GM18867 (cell line): ENCODE results near the gene LAMTOR4.

ENCODE experiments used
- ATAC-seq: cut with Tn5 transposase; IDR thresholded peaks from one replicate; pipeline ENCODE4 v1.9.1; 2021; ENCODE audit warnings: mild to moderate bottlenecking, moderate library complexity; ENCODE audit not compliant: unreplicated experiment

LAMTOR4 gene

DNA sequence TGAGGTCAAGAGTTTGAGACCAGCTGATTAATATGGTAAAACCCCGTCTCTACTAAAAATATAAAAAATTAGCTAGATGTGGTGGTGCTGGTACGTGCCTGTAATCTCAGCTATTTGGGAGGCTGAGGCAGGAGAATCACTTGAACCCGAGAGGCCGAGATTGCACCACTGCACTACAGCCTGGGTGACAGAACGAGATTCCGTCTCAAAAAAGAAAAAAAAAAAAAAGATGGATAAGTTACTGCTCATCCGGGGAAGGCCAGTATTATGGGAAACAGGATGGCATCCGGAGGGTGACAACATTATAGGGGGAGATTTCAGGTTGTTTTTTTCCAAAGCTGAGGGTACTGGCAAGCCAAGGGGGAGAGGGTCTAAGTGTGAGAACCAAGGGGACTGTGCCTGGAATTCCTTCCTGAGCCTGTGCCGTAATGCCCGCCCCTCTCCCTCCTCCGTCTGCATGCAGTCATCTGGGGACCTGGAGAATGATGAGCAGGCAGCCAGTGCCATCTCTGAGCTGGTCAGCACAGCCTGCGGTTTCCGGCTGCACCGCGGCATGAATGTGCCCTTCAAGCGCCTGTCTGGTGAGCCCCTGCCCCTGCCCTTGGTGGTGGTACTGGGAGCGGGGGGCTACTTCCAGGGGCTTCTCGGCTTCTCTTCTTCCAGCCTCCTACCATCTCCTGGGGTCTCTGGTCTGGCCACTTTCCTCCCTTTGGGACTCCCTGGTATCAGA is 4.4 kb downstream of the LAMTOR4 start:
- ATAC-seq = no peak

DNA sequence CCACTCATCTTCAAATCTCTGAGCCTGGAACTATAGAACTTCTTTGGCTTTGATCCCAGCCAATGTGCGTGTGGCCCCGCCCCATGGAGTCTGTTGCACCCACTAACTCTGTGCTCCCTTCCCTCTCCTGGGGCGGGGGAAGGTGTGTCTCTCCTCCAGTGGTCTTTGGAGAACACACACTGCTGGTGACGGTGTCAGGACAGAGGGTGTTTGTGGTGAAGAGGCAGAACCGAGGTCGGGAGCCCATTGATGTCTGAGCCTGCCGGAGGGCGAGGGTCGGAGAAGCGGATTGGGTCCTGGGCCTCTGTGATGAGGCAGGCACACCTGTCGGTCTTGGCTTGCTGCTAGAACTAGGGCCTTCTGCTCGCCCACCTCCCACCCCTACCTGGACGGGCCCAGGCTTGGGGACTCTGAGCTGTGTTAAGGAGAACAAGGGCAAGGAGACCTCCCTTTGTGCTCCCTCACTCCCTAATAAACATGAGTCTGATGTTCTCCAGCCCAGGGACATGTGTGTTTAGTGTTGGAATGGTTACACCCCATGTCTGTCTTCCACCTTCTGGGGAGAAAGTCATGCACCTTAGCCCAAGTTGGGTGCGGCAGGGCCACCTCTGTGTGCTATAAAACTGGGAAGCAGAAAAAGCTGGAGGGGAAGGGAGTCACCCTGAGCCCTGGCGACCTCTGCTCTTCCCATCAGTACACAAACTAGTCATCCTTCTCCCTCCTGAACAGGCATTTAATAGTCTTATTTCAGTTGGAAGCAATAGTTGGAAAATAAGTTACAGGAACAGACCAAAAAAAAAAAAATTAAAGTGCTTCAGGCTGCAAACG is 5.2 kb downstream of the LAMTOR4 start:
- ATAC-seq = no peak

DNA sequence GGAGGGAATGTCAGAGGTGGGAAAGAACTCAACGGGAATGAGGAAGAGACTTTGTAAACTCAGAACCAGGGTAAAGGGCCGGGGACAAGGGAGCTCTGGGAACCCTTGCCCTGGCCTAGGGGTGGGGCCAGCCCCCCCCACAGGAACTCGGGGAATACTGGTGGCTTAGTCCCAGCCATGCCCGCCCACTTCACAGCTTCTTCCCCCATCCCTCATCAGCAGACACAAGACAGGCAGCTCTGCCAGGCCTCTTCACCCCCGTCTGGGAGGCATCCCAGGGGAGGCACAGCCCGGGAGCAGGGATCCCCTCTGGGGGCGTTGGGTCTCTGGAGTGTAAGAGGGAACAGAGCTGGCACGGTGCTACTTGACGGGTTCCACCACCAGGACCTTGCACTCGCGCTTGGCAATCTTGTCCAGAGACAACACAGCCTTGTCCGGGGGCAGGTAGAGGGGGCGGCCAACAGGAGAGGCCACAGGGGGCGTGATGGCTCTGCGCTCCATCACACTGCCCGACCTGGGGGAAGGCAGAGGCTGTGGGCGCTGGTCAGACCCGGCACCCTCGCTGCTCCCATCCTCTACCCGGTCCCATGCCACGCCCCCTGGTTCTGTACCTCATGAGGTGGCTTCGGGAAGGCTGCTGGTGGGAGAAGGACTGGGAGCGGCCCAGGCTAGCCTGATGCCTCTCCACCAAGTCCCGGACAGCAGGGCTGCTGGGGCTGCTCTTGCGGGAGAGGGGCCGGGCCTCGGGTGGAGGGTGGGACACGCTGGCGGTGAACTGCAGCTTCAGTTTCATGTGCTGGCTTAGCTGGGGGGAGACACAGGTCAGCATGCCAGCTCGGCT is 6.2 kb downstream of the LAMTOR4 start:
- no peak for ATAC-seq

DNA sequence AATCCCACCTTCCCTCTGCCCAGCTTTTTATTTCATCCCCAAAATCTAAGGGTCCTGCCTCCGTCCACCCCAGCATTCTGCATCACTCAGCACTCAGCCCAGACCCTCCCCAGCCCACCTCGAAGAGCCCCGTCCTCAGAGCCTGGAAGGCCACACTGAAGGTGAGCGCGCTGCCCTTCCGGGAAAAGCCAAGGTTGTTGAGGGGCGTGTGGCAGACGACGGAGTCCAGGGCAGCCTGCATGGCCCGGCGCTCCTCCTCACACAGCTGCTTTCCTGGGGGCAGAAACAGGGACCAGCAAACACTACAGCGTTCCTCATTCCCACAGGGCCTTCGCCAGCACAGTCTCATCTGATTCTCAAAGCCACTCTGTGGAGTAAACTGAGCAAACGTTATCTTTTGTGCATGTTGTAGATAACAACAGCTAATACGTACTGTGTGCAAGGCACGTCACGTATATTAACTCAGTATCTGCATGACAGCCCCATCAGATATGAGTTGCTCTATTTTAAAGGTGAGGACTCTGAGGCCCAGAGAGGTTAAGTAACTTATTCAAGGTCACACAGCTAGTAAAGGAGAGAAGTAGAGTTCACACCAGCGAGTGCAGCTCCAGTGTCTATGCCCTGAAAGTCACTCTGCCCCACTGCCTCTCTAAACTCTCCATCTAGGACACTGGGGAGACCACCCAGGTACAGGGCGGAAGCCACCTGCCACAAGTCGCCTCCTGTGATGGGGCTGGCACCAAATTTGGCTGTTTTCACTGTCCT is 7.0 kb downstream of the LAMTOR4 start:
- no peak for ATAC-seq

DNA sequence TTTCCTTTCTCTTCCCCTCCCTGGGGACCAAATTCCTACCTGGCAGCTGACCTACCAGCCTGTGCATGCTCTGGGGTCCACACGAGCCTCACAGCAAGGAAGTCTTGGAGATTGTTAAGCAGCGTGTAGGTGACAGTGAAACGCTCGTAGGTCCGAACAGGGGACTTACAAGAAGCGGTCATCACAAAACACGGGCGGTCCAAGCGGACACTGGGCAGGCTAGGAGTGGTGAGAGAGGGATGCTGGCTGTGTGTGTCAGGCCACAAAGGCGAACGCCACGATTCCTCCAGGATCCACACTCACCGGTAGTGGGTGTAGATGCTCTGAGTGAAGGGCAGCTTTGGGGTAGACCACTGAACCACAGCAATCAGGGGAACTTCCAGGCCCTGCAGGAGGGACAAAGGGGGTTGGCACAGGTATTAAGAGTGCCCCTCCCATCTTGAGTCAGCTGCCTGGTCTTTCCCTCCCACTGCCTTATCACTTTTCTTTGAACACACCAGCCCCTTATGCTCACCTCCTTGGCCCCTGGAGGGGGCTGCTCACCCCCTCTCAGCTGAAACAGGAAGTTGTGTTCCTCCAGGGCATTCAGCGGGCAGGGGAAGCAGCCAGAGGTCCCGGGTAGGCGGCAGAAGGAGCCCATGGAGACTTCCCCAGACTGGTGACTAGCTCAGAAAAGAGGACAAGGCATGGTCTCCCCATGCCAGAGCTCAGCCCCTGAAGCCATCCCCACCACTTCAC is 7.8 kb downstream of the LAMTOR4 start:
- no peak for ATAC-seq

DNA sequence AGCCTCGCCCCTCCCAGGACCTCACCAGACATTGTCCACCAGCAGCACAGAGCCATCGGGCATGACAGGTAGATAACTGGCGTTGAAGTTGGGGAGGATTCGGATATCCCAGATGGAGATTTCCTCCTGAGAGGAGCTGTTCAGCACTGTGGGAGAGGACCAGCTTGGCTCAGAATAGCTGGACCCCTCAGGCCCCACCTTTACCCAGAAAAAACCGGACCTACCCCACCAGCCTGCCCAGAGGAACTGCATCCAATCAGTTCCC is 8.3 kb downstream of the LAMTOR4 start:
- no peak for ATAC-seq

DNA sequence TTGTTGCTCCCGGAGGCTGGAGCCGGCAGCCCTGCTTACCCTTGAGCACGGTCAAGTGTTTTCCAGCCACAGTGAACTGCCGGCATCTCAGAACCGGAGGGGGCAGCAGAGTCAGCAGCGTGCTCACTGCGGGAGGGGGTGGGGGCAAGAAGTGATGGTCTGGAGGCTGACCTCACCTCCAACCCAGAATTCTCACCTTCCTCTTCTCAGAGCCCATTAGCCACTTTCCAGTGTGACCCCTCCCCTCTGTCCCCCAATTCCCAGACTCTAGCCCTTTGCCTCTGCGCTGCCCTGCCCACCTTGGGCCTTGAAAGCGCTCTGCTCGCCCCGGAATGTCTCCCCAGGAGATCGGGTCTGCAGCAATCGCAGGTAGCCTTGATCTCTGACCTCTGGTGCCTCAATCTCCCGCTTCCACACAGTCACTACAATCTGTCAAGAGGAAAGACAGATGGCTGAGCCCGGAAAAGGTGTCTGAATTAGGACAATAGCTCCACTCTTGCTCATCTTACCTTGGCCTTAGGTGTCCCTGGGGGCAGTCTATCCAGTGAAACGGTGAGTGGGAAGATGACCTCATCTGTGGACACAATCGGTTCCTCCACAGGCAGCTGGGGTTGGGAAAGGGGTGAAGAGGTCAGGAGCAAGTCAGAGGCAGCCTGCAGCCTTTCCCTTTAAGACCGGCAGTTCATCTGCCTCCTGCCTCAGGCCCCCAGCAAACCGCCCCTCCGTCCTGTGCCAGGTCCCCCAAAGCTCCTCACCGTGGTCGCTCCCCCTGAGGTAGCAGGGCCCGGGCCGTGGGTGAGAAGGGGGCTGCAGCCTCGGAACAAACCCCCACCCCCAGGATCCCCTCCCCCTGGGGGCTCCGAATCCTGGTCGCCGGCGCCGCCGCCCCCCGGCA is 8.9 kb downstream of the LAMTOR4 start:
- ATAC-seq = no peak

DNA sequence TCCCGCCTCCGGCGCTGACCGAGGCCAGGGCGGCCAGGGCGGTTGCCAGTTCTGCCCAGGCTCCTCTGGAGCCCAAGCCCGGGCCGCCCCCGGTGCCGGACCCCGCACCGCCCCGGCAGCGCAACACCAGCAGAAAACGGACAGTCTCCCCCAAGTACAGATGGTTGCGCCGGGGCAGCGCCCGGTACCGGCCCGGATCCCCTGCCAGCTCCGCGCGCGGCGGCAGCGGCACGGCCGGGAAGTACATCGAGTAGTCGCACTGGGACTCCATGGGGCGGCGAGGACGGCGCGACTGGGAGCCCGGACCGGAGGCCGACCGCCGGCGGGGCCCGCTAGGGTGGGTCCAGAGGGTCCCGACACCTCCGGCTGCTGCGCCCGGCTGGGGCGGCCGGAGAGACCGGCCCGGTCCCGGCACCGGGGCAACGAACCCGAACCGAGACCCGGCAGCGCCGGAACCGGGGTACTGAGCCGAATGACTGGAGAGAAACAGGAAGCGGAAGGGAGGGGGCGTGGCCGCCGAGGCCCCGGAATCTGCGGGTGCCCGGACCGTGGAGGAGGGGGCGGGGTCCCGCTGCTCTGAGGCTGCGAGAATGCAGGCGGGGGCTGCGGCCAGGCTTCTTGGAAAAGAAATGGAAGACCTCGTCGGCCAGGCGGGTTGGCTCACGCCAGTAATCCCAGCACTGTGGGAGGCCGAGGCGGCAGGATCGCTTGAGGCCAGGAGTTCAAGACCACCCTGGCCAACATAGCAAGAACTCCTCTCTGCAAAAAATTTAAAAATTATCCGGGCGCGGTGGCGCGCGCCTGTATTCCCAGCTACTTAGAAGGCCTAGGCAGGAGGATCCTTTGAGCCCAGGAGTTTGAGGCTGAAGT is 9.7 kb downstream of the LAMTOR4 start, which contains the start of gene TRAPPC14:
TRAPPC14 (minus strand) TSS at position 495 of the 870 bp plus-strand sequence; CDS start at position 271, 224 bp downstream.
- ATAC-seq = peak; percentile 70

DNA sequence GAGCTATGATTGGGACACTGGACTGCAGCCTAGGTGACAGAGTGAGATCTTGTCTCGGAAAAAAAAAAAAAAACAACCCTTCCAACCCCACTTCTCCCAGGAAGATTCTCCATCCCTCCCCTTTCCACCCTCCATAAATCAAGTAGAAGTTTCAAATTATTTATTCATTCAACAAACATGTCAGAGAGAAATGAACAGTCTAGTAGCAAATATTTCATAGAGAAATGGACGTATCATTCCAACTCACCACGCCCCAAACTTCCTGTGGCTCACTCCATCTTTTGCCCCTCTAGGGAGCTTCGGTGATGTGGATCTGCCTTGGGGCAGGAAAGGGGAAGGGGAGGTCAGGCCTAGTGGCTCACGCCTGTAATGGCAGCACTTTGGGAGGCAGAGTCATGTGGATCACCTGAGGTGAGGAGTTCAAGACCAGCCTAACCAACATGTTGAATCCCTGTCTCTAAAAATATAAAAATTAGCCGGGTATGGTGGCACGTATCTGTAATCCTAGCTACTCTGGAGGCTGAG is 10.4 kb downstream of the LAMTOR4 start:
- no peak for ATAC-seq

DNA sequence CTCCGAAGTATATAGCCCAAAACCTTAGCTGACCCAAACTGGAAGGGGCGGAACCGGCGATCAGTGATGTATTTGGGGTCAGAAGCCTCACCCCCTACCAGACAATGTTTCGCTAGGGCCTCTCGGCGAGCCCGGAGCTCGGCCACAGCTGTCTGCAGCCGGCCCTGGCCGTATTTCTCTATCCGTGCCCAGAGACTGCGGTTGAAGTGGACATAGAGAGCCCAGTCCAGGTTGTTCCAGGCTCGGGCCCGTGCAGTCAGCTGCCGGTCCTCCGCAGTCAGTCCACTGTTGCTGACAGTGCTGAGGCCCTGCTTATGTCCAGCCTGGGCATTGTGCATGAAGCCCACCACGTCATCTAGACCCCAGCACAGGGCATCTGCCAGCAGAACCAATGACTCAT is 11.3 kb downstream of the LAMTOR4 start:
- no peak for ATAC-seq

DNA sequence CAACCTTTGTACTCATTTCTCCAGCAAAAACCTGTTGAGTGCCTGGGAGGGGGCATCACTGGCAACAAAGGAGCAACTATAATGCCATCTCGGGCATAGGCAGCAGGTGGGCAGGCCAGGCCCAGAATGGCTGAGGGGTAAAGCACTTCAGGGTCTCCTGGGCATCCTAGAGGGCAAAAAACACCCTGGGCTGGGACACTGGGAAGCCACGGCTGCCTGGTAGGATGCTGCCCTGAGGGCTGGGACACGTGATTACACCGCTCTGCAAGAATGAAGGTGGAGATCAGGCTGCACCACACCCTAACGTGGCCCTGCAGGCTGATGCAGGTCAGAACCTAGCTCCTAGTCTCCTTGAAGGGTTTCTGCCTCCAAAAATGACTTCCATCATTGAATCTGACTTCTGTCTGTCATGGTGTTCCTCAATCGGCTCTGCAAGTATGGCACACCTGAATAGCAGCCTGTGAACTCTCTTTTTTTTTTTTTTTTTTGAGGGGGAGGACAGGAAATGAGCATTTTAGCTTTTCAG is 14.4 kb downstream of the LAMTOR4 start:
- no peak for ATAC-seq

DNA sequence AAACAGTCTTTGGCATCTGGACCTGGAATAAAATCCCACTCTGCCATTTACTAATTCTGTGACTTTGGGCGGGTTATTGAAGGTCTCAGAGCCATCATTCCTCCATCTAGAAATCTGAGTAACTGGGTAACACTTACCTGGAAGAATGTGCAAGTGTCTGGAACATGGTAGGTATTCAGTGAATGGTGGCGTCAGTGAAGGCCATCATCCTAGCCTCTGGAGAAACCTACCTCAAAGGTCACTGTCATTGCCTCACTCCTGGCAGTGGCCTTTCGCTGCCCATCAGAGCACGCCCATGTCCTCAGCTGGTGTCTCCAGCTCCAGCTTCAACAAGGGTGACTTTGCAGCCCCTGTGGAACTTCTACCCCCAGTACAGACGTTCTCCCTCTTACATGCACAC is 15.2 kb downstream of the LAMTOR4 start:
- no peak for ATAC-seq

DNA sequence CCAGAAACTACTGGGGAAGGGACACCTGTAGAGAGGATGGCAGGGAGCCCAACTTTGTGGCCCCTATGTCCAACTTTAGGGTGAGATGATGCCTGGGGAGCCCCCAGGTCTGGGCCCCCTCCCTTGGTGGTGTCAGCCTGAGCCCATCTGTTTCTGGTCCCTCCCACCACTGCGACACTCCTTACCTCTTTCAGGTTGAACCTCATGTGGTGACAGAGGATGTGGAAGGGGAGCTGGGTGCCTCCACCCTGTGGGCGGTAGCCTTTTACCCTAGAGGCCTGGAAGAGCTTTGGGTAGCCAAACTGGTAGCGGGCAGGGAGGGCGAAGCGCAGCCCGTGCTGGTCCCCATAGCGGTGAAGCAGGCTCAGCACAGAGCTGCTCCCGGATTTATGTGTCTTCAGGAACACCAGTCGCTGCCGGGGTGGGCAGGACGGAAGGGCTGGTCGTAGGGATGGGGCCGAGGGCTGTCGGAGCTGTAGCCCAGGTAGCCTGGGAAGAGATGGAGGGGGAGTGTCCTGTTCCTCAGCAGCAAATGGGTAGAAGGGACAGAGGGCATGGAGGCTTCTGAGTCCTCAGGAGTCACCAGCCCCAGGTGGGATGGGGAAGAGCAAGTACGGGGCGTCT is 17.7 kb downstream of the LAMTOR4 start:
- ATAC-seq = no peak

DNA sequence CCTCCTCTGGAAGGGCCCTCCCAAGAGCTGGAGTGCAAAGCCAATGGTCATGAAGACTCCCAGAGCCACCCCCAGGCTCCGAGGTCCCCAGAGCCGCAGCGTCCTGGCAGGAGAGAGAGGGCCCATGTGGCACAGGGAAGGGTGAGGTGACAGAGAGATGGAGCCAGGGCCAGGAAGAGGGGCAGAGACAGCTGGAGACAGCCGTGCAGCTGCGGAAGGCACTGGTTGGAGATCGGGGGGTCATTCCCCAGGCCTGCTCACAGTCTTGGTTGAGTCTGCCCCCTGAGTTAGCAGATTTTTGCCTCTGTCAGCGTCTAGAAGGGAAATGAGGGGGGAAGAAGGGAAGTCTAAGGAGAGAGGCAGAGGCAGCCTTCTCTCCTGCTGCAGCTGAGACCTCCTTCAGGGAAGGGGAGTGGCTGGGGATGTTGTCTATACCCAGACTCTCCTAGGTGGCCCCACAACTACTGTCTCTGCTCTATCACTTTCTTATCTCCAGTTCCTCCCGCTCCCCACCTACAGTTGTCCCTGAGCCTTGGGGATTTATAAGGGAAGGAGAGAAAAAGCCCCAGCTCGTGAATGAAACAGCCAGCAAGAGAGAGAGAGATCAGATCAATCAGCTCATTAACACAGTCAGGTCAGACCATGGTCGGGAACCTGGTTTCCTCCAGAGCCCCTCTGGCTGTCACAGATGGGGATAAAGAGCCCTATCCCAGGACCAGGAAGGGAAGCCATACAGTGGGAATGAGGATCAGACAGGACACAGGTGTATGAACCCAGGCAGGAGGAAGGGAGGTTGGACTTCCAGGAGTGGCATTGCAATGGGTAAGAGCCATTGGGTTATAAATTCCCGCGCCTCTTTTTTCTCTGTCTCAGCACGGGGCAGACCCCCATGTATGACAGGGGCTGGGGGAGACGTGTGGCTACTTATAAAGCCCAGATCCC is 18.5 kb downstream of the LAMTOR4 start:
- ATAC-seq = no peak

DNA sequence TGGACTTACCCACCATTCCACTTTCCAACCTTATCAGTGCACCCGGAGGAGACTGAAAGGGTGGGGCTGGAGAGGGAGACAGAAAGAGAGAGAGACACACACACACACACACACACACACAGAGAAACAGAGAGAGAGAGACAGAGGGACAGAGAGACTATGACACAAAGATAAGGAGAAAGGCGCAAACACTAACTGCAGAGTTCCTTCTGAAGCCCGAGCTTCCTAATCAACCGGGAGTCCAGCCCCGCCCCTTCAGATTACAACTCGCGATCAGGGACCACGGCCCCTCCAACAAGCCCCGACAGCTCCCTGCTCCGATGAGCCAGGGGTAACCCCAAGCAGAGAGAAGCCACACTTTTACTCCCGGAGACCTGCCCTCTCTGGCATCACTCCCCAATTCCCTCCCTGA is 19.2 kb downstream of the LAMTOR4 start:
- no peak for ATAC-seq
